ENCODE data around the gene COL27A1.
"Not testable (repeated sequence)": the region's sequence is repeated elsewhere in the genome, so short reads cannot be mapped to it uniquely, and the experiment has no call there.

COL27A1 gene

DNA sequence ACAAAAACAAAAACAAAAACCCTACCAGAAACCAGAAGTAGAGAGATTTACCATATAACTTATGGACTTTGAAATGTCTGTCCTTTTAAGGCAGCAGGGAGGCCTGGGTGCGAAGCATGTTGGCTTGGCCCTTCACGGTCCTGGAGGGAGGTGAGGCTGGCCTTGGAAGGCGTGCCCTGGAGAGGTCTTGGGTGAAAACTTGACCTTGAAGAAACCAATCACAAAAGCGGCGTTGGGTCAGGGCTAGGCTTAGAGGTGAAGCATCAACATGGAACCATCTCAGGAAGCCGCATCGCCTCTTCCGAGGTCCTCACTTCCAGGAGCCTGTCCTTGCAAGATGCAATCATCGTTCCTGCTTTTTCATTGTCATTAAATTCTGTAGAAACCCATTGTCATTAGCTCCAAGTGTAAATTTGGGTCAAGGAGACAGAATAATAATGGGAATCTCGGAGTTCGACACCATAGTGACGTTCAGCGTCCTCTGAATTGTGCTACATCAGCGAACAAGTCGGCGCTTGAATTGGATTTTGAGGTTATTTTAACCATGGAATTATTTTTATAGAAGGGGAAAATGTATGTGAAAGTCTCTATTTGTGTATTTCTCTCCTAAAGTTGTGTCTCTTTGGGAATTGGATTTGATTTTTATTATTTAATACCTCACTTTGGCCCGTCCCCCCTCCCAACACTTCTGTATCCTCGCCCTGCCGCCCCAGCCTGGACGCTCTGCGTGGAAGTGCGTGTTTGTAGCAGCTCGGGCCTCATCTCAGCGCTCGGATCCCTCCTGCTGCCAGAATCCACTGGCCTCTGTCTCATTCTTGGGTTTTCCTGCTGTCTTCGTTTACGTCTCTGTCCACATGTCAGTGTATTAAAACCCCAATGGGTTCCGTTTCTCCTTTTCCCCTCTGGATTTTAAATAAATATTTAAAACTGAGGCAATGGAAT is 156.5 kb downstream of the COL27A1 start:
- DNase-seq = no peak

DNA sequence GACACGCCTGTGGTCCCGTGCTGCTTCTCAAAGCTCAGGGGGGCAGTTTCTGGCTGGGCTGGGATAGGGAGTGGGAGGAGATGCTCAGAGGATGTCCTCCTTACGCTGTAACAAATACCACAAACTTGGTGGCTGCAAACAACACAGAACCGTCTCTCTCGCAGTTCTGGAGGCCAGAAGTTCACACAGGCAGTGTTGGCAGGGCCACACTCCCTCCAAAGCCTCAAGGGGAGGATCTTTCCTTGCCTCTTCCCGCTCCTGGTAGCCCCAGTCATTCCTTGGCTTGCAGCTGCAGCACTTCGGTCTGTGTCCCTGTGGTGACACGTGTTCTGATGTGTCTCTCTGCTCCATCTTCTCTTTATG is 157.2 kb downstream of the COL27A1 start:
- DNase-seq = no peak

DNA sequence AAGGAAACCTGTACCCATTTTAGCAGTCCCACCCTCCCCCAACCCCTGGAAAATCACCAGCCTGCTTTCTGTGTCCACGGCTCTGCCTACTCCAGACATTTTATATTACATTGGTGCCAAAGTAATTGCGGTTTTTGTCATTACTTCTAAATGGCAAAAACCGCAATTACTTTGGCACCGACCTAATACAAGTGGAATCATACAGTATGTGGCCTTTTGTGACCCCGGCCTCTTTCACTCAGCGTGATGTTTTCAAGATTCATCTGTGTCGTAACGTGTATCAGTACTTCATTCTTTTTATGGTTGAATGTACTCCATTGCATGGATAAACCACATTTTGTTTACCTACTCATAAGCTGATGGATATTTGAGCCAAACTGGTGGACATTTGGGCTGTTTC is 157.8 kb downstream of the COL27A1 start:
- no peak for DNase-seq

DNA sequence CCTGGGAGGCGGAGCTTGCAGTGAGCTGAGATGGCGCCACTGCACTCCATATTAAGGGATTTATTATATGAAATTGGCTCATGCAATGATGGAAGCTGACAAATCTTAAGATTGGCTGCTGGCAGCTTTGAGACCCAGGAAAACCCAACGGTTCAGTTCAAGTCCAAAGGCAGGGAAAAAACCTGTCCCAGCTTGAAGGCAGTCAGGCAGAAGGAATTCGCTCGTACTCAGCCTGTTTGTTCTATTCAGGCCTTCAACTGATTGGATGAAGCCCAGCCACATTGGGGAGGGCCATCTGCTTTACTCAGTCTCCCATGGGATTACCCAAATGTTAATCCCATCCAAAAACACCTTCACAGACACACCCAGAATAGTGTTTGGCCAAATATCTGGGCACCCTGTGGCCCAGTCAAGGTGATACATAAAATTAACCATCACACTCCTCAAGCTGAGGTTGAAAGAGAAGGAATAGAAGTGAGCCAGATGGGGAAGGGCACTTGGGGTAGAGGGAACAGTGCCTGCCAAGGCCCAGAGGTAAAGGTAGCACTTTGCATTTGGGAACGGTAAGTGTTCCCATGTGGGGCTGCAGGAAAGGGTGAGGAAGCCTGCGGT is 159.0 kb downstream of the COL27A1 start:
- DNase-seq = no peak

DNA sequence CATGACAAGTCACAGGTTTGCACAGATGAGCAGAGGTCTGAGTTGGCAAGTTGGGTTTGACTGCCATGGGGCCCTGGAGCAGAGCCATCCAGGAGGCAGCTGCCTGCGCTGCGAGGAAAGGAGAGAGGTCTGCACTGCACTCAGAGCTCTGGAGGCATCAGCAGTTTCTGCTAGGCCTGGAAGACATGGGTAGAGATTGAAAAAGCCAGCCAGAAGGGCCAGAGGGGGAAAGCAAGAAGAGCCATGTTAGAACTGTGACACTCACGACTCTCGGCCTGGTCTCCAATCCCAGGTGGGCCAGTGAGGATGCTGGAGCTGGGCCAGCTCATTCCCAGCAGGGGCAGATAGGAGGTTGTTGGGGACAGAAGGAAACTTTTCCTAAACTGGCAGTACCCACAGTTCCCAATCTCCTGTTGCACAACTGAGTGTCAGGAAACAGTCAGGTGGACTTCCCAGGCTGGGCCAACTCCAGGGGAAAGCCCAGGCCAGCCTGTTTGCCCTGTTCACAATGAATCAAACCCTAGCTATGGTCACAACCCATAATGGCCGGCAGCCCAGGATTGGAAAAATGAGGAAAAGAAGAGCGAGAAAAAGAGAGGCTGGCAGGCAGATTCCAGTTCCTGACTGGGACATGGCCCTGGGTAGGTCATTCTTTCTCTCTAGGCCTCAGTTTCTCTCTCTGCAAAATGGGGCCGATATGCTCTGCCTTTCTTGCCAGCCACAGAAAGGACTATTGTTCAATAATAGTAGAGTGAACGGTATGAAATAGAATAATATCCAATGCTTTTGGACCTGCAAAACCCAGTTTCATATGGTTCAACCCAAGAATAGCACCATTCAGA is 159.8 kb downstream of the COL27A1 start:
- DNase-seq = no peak

DNA sequence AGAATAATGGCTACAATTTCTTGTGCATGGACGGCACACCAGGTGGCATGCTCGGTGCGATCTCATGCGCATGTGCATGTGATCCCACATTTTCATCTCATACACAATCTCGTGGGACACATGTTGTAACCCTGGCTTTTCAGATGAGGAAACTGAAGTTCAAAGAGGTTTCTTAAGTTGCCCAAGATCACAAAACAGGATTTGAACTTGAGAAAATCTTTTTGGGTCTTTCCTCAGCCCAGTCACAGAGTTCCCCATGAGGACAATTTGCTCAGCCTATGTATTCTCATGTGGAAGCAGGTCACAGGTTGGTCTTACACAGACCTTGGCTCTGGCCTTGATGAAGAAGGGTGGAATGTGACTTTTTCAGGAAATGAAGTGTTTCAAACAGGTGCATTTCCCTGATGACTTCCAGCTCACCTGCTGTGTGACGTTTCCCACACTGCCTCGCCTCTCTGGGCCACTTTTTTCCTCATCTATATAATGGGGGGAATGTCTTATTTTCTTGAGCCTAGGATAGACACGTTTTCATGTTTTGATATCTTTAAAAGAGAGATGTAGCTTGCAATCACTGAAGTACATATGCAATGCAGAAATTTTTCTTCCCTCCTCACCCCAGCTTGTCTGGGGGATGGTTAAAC is 160.5 kb downstream of the COL27A1 start:
- DNase-seq = no peak

DNA sequence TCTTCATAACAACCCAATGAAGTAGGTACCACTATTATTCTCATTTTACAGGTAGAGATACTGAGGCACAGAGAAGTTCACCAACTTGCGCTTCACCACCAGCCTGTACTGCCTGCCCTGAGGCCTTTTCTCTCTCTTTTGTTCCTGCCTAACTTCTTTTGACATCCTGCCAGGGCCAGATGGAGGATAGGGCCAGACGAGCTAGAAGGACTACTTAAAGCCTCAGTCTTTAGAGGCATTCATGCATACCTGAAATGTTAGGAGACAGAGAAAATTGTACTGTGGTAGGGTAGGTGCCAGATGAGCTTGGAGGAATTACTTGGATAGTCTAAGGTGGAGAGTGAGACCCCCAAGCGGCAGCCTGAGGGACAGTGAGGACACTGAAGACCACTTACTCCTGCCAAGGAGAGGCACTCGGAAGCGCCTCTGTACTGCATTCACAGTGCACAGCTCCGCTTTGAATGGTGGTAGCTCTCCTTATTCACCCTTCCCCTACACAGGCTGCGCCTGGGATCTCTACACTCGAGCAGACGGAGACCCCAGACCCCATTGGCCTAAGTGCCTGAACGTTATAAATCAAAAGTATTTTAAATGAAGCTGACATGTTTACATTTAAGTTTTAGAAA is 161.4 kb downstream of the COL27A1 start:
- DNase-seq = no peak

DNA sequence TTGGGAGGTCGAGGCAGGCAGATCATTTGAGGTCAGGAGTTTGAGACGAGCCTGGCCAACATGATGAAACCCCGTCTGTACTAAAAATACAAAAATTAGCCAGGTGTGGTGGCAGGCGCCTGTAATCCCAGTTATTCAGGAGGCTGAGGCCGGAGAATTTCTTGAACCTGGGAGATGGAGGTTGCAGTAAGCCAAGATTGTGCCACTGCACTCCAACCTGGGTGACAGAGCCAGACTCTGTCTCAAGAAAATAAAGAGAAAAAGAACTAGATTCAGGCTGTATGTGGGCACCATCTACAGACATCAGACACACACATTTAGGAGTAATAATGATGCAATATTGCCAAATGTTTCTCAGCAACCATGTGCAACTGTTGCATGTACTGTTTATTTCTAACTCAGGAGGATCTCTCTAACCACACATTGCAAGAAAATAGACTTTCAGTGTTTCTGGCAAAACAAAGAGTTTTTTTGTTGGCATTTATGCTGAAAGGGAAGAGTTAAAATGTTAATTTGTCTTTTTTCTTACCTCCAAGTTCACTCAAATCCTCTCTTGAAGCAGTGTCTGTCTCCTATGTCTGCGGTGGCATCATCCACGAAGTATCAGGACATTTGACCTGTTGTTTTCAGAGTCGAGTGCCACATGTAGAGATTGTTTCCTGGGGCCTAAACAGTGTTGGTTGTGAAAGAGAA is 162.5 kb downstream of the COL27A1 start:
- DNase-seq = no peak

DNA sequence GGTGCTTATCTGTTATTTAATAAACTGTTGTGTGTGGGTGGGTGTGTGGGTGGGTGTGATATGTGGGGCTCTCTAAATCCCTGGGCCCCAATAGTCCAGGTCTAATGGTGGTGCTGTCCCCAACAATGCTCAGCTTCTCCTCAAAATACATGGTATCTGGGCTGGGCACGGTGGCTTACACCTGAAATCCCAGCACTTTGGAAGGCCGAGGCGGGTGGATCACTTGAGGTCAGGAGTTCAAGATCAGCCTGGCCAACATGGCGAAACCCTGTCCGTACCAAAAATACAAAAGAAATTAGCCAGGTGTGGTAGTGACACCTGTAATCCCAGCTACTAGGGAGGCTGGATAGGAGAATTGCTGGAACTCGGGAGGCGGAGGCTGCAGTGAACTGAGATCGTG is 163.1 kb downstream of the COL27A1 start:
- DNase-seq = no peak

DNA sequence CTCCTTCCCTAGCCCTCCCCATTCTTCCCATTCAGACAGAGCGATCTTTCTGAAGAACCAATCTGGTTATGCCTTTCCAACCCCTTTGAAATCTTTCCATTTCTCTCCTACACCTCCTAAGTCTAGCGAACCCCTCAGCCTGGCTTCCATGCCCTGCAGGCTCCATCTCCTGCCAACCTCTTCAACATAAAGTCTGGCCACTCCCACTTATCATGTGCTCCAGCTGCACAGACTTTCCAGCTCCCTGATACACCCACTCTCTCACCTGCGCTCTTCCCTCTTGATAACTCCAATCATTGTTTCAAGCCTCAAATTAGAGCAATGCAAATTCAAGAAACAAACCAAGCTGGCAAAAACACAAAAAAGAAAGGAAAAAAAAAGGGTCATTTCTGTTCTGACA is 163.8 kb downstream of the COL27A1 start:
- no peak for DNase-seq

DNA sequence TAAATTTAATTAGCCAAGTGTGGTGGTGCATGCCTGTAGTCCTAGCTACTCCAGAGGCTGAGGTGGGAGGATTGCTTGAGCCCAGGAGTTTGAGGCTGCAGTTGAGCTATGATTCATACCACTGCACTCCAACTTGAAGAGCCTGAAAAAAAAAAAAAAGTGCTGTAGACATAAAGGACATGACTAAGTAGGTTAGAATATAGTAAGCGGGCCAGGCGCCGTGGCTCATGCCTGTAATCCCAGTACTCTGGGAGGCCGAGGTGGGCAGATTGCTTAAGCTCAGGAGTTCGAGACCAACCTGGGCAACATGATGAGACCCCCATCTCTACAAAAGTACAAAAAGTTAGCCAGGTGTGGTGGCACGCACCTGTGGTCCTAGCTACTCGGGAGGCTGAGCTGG is 165.4 kb downstream of the COL27A1 start:
- not testable (repeated sequence) for DNase-seq

DNA sequence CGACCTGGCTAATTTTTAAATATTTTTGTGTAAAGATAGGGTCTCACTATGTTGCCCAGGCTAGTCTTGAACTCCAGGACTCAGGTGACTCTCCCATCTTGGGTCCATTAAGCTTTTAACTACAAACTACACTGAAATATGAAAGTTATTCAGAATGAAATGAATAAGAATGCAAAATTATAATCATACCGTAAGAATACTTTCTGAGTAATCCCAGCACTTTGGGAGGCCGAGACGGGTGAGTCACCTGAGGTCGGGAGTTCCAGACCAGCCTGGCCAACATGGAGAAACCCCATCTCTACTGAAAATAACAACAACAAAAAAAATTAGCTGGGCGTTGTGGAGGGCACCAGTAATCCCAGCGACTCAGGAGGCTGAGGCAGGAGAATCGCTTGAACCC is 166.4 kb downstream of the COL27A1 start:
- no peak for DNase-seq

DNA sequence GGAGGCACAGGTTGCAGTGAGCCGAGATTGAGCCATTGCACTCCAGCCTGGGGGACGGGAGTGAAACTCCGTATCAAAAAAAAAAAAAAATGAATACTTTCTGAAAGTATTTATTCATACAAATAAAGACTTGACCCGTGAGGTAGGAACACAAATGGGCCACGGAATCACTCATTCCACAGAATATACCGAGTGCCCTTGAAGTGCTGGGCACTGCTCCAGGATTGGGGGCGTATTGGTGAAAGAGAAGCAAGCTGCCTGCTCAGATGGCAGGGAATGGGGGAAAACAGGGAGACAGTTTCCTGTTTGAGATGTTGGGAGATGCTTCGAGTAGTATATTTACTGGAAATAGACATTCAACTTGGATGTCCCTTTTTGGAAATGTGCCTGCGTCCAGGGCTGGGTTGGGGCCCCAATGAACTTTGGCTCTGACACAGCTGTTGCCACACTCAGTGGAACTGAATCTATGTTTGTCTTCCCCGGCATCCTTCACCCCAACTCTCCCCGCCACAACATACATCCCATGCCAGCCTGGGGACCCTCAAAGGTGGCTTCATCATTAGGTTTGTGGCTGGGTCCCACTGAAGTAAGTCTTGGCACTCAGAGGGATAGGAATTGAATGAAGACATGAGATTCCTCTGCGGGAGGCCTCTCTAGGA is 167.0 kb downstream of the COL27A1 start:
- DNase-seq = not testable (repeated sequence)

DNA sequence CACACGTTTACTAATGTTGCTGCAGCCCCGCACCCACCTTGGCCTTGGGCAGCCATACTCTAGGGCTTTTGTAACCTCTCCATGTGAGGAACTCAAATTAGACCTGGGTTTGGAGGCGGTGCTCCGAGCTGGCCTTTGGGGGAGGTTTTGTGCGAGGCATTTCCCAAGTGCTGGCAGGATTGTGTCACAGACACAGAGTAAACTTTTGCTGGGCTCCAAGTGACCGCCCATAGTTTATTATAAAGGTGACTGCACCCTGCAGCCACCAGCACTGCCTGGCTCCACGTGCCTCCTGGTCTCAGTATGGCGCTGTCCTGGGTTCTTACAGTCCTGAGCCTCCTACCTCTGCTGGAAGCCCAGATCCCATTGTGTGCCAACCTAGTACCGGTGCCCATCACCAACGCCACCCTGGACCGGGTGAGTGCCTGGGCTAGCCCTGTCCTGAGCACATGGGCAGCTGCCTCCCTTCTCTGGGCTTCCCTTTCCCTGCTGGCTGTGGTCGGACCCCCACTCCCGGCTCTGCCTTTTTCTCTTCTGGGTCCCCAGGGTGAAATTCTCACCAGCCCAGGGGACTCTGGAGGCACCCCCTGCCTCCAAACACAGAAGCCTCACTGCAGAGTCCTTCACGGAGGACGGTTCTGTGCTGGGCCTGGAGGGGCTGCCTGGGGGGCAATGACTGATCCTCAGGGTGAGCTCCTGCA is 167.6 kb downstream of the COL27A1 start, which contains the start of gene ORM1:
ORM1 (plus strand) TSS at position 268 of the 701 bp plus-strand sequence; CDS start at position 304, 36 bp downstream.
- DNase-seq = not testable (repeated sequence)

DNA sequence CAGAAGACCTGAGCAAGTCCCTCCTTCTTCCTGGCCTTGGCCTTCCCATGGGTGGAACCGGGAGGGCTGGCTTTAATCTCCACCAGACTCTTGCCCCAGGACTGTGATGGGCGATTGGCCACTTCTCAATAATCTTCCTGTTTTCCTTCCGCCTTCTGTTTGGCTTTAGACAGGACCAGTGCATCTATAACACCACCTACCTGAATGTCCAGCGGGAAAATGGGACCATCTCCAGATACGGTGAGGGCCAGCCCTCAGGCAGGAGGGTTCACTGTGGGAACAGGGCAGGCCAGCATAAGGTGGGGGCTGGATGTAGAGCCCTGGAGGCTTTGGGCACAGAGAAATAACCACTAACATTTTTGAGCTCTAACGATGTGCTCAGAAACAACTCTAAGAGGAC is 168.5 kb downstream of the COL27A1 start:
- not testable (repeated sequence) for DNase-seq

DNA sequence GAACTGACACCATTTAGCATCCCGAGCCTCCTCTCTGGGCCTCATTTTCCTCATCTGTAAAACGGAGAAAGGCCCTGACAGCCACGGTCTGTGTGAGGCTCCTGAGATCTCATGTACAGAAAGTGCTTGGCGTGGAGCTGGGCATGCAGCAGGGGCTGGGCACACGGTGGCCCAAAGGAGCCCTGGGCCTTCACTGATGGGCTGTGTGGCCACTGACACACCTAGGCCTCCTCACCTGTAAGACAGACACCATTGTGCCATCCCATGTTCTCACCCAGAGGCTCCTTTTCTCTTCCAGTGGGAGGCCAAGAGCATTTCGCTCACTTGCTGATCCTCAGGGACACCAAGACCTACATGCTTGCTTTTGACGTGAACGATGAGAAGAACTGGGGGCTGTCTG is 169.2 kb downstream of the COL27A1 start:
- DNase-seq = no peak

DNA sequence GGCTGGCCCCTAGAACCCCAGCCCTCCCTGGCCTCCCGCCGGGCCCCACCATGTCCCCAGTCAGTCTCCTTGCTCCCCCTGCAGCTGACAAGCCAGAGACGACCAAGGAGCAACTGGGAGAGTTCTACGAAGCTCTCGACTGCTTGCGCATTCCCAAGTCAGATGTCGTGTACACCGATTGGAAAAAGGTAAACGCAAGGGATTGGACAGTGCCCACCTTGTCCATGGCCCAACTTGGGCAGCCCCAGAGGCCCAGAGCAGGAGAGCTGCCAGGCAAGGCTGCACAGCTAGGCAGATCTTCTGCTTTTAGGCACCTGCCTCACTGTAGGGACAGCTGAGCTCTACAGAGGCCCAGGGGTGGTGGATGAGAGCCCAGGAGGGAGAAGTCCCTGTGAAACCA is 169.6 kb downstream of the COL27A1 start:
- not testable (repeated sequence) for DNase-seq

DNA sequence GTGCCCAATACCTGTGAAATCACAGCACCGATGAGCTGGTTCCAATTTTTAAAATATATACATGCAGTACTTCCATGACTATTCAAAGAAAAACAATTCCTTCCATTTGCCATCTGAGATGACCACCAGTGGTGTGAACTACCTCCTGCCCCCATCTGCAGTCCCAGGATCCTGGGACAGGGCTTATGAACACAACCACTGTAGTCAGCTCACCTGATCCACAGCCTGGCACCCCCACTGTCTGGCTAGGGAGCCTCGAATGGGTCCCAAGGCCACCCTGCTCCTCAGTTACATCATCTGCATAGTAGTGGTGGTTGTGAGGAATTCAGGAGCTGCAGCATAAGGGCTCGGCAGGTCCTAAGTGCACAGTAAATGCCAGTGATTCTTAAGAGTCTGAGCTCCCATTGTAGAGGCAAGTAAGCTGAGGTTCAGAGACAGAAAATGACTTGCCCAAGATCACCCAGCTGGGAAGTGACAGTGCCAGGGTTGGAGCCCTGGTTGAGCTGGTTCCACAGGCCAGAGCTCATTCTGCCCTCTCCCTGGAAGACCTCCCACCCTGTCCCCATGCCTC is 170.4 kb downstream of the COL27A1 start:
- DNase-seq = not testable (repeated sequence)

DNA sequence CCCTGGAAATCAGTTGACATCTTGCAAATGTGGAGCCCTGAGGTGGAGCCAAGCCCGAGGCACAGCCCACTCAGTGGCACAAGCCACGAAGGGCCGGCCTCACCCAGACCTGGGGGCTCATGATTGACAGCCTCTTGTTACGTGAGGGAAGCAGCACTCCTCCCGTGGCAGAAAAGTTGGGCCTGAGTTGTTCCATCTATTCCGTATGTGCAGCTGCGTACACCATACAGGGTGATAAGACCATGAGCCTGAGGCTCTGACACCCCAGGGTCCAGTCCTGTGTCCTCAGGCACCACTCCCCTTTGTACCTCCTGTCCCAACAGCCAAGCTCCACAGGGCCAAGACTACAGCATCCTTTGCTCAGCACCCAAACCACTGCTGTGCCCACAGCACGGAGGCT is 172.4 kb downstream of the COL27A1 start:
- DNase-seq = no peak

DNA sequence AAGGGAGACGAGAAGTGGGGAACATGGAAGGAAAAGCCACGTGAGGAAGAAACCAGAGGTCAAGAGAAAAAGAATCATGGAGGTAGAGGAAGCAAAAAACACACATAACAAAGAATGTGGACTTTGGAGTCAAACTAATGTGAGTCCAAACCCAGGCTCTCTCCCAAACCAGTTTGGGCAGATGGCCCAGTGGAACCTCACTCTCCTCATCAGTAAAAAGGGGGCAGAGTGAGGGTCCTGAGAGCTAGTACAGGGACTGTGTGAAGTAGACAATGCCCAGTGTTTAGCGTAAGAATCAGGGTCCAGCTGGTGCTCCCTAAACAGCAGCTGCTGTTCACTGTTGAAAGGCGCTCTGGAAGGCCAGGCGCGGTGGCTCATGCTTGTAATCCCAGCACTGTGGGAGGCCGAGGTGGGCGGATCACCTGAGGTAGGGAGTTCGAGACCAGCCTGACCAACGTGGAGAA is 173.1 kb downstream of the COL27A1 start:
- DNase-seq = not testable (repeated sequence)

Measured in bone marrow (tissue), 2 donors.